ENCODE results near the gene SPIC.
"Not testable (repeated sequence)": the region's sequence is repeated elsewhere in the genome, so short reads cannot be mapped to it uniquely, and the experiment has no call there.

Gene SPIC

DNA sequence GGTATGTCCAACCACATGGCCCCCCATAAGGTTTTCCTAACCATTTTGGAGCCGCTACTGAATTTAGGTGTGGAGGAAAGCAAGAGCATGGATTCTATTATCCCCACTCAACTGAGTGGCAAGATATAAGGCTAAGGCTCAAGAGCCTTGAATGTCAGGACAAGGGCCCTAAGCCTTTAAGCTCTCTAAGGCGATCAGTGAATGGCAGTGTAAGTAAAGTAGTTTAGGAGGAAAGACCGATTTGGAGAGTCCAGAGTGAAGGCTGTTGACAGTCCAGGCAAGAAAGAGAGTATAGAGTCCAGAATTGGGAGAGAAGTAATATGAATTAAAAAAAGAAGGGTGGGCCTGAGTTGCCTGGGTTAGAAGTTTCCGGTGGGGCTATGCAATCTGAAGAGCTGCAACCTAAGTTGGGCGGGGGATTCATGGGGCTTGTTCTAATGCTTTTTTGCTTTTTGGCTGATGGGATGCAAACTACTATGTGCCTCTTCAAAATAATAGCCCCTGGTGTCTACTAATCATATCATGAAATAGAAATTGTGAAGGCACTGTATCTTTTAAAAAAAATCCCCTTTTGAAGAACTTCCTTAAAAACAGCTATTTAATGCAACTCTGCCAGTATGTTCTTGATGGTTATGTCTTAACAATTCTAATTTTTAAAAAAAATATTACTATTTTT is at the start of gene SPIC:
Gene SPIC, plus strand, starts transcription at position 626 of the 676 bp plus-strand sequence. CDS start 1,569 bp downstream, outside the sequence.
- DNase-seq: no peak

GRCh38 chr12:101430456-101430855 is 44.7 kb upstream of the SPIC start:
- no peak for DNase-seq

GRCh38 chr12:101436136-101436535 is 39.0 kb upstream of the SPIC start:
- no peak for DNase-seq

DNA sequence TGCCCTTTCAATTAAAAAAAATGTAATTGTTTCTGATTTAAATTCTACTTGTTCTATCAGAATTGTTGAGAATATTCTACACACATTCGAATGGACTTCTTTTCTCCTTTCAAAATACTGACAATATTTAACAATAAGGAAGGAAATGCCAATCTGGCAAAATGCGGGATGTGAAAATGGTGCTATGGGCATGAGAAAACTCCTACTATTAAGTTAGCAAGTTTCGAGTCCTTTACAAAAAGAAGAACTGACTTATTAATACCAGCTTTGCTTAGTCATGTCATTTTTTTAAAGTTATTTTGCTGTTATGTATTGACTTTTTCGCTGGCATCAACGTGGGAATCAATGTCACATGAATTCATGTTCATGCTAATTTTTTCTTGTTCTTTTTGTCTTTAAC is 35.9 kb upstream of the SPIC start:
- no peak for DNase-seq

DNA sequence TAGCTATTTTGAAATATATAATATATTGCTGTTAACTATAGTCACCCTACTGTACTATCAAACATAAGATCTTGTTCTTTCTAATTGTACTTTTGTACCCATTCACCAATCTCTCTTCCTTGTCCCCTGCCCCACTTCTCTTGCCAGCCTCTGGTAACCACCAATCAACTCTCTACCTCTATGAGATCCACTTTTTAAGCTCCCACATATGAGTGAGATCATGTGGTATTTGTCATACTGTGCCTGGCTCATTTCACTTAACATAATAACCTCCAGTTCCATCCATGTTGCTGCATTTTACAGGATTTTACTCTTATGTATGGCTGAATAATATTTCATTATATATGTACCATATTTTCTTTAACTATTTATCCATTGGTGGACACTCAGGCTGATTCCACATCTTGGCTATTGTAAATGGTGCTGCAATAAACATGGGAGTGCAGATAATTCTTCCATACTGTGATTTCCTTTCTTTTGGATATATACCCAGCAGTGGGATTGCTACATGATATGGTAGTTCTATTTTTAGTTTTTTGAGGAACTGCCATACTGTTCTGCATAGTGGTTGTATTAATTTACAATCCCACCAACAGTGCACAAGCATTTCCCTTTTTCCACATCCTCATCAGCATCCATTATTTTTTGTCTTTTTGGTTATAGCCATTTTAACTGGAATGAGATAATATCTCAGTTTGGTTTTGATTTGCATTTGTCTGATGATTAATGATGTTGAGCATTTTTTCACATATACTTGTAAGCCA is 33.5 kb upstream of the SPIC start:
- no peak for DNase-seq

GRCh38 chr12:101455685-101456084 is 19.5 kb upstream of the SPIC start:
- no peak for DNase-seq

DNA sequence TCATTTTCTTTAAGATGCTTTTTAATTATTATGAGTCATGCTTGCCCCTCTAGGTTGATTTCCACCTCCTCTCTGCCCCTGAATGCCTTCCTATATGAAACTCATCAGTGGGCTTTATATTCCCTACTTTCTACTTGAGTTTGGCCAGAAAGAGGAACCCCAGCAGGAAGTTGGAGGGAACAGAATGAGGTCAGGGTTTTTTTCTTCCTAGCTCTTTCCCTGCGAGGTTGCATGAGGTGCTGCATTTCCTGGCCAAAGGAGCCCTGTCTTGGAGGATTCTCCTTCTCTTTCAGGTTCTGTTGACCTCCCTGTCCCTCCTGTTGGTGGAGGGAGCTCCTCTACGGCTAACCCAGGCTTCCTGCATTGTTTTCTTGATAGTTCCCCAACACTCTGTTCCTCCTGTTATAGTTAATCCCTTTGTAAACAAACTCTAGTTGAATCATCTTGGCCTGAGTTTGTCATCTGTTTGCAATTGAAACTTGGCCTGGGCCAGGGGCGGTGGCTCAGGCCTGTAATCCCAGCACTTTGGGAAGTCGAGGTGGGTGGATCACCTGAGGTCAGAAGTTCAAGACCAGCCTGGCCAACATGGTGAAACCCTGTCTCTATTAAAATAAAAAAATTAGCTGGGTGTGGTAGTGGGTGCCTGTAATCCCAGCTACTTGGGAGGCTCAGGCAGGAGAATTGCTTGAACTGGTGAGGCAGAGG is 15.3 kb upstream of the SPIC start:
- no peak for DNase-seq

DNA sequence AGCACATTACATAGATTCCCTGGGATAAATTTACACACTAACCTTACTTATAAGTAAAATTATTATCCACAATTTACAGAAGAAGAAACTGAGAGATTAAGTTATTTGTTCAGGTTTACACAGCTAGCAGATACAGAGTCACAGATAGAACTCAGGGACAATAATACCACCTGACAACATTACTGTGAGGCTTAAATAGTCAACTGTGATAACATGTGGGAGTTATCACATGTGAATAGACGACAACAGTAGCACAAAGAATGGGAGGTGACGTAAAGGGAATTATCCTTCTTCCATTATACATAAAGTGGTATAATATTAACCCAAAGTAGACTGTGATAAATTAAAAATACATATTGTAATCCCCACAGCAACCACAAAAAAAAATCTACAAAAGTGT is 6.2 kb upstream of the SPIC start:
- no peak for DNase-seq

- no peak for DNase-seq
These were observed 4.2 kb upstream of the SPIC start for GRCh38 chr12:101470939-101471338.

GRCh38 chr12:101471878-101472277 is 3.3 kb upstream of the SPIC start:
- not testable (repeated sequence) for DNase-seq

DNA sequence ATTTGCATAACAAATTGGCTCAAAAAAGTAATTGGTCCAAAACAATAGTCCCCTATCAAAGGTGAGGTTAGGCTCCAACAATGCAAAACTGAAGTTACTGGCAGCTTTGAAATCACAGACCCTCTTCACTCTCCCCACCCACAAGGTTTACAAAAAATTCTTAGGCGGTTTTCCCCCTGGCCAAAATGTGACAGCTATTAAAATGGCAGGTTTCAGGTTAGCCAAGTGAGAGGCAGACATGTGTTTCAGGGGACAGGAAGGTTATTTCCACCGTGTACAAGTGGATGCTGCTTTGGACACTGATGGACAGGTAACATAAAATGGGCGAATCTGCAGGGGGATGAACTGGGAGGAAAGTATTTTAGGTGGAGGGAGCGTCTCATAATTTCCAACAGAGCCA is 888 bp upstream of the SPIC start:
- DNase-seq: no peak

DNA sequence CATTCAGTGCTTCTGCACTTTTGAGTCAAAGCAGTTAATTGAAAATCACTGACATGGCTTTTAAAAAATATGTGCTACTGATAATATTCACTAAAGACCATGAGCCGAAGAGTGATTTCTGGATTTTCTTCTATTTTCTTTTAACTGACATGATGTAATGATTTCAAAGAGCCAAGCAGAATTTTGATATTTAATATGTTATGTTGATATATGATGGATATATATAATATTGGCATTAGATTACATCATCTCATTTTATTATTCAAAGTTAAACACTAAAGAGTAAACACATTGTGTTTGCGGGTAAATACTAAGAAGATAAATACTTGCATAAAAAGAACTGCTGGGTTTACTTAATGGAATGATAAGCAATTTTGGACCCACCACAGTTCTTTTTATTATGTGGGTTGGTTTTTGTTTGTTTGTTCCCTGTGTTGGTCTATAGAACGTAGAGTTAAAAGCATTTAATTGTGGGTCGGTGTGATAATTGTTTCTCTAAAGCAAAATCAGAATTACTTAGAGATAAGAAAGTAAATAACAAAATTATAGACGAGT is 692 bp downstream of the SPIC start:
- DNase-seq: peak; percentile 3

GRCh38 chr12:101480849-101481248 is 5.7 kb downstream of the SPIC start:
- no peak for DNase-seq

DNA sequence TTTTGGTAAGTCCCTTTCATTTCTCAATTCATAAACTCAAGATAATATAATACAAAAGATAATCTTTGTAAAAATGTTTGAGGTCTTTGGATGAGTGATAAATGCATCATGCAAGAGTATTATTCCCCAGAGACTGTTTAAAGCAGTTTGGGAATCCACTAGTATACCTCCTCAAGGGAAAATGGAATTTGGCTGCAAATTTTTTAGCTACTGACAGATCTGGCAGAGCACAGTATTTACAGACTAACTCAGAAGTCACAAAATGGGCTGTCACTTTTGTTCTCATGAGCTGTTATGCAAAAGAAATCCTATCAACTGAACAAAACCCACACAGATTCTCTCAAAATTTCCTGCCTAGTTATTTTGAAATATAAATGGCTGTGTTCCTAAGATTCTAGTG is 9.9 kb downstream of the SPIC start:
- no peak for DNase-seq

DNA sequence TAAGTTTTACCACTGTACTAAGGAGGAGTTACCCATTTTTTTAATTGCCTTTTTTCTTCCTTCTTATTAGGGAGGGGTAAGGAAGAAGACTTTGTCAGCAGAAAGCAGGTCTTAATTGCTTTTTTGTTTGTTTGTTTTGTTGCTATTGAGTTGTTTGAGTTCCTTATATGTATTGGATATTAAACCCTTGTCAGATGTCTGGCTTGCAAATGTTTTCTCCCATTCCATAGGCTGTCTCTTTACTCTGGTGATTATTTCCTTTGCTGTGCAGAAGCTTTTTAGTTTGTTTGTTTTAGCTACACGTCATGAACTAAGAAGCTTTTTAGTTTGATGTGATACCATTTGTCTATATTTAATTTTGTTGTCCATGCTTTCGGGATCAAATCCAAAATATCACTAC is 13.3 kb downstream of the SPIC start:
- no peak for DNase-seq

DNA sequence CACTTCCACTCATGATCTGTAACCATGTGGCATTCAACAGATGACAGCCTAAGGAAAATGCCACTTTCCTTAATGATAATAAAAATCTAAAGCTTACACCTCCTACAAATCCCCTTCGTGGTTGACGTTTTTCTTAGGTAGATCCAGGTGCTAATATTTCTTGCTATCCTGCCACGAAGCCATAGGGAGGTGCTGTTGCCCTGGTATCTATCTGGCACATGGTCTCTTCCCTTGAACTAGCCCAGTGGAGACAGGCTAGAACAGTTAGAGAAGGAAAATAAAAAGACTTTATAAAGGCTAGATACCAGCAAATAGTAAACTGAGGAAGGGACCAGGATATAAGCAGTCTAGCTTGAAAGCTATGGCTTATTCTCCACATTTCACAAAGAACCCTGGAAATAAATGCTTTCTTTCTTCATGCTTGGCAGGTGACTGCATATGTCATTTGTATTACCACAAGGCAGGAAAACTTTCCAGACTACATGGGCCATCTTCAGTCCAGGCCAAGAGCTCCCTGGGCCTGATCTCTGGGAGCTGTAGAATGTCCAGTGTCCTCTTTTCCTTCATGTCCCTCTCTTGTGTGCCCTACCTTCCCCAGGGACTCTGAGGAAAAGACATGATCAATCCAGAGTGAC is 15.3 kb downstream of the SPIC start:
- peak; percentile 30 for DNase-seq

DNA sequence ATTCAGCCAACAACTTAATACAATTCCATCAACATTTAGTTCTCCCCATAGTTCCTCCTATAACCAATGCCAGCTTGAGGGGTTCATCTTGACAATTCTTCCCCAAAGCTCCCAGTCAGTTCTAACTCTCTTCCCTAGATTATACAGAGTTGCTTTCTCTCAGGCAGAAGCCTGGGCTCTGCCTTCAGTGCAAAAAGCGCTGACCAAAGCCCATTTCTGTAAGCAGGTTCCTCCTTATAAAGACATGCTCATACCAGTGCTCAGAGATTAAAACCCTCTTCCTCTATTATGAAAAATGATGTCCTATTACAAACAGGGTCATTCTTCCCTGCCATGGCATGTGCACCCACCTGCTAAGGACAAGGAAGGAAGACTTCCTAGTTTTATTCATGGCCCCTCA is 16.2 kb downstream of the SPIC start:
- no peak for DNase-seq

DNA sequence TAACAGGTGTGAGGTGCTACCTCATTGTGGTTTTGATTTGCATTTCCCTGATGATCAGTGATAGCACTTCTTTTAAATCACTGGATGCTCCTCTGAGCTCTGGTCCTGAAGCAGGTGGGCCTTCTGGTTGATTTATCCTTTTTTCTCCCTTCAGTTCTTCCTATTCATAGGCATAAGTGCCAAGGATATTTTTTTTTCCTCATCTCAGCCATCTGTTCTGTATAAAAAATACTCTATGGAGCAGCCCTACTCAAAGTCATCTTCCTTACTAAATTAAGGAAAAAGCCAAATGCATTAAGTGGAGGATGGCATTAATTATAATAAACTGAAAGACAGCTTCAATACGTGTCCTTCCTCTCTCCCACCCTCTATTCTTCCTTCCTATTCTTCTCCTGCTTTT is 18.4 kb downstream of the SPIC start:
- no peak for DNase-seq

DNA sequence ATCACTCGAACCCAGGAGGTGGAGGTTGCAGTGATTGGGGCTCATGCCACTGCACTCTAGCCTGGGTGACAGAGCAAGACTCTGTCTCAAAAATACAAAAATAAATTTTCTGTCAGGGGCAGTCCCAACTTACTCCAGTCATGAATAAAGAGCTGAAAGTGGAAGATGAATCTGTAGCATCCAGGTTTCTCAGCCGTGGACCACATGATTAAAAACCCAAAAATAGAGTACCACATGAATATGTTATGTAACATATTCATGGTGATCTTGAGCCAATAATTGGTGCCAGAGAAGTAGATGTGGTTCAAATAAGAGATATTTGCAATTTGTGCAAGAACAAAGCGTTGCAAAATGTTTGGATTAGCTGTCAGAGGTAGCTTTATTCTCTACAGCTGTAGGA is 23.1 kb downstream of the SPIC start:
- no peak for DNase-seq

GRCh38 chr12:101501410-101501995 is 26.4 kb downstream of the SPIC start:
- peak; percentile 2 for DNase-seq

DNA sequence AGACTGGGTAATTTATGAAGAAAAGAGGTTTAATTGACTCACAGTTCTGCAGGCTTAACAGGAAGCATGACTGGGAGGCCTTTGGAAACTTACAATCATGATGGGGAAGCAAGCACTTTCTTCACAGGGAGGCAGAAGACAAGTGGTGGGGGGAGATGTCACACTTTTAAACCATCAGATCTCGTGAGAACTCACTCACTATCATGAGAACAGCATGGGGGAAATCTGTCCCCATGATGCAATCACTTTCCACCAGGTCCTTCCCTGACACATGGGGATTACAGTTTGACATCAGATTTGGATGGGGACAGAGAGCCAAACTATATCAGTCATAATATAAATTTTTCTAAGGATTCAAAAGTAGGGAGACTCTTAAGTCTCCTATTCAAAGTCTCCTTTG is 46.0 kb downstream of the SPIC start:
- no peak for DNase-seq

DNA sequence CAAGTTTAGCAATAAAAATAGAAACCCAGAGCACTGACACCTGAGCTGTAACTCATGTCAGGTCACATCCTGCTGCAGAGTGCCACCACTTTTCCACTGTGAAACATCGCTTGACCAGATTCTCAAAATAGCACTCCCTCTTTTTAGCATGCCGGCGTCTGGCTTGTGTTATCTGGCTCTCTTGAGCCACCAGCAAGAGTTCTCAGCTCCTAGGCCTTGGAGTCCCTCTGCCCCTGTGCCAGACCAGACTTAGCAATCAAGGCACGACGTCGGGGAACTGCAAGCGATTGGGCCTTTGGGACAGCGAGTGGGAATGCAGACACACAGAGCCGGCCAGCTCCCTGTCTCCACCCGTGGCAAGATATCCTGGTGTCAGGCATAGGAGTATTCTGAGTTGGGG is 52.5 kb downstream of the SPIC start:
- no peak for DNase-seq

Data from COR-L47 (cell line).